T1000 (cell line): ENCODE measurements around the gene ZNF565.
A peak's percentile ranks its signal among the peaks of the same experiment; 100 is the strongest.
"Not testable (repeated sequence)": the region's sequence is repeated elsewhere in the genome, so short reads cannot be mapped to it uniquely, and the experiment has no call there.

ENCODE experiments used
- DNase-seq: peaks from one replicate; lab custom pipeline; 2025; ENCODE audit warnings: mixed read lengths; lab: John Stamatoyannopoulos, UW

The ZNF565 gene

DNA sequence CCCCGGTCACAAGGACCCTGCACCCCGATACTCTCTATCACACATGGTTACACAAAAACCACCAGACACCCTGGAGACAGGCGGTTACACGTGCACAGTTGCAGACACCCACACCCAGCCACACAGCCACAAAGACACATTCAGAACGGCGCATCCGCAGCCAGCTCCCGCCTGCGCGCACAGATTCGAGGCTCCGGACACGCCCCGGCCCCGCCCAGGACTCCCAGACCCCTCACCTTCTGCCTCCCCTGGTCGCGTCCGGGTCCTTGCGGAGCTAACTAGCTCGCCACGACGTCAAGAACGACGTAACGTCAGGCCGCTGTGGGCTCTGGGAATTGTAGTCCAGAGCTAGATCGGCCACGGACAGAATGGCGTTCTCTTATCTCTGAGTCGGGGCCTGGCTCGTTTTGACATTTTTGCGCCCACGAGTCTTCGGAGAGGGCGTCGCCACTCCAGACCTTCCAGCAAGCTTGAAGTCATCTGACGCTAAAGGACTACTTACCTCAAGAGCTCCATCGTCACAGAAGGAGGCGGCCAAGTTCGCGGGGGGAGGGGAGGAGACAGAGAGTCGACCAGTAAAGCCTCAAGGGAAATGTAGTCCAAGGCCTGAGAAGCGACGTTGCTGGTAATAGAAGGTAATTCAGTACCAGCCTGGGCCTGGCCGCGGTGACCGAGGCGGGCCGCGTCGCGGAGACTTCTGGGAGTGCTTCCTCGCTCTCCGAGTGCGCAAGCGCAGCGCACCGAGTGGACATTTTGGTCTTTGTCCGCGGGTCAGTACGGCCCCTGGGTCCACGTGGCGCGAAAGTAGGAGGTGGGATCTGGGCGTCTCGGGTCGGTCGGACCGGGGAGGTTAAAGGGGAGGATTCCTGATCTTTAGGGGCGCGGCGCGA is at the start of gene ZNF565, which contains the start of gene ZNF146:
ZNF565 (minus strand) TSS at position 280 of the 890 bp plus-strand sequence. CDS start 12,680 bp downstream, outside the sequence.
ZNF146 (plus strand) TSS at position 721 of the 890 bp plus-strand sequence. CDS start 21,335 bp downstream, outside the sequence.
- DNase-seq = peak; percentile 97

DNA sequence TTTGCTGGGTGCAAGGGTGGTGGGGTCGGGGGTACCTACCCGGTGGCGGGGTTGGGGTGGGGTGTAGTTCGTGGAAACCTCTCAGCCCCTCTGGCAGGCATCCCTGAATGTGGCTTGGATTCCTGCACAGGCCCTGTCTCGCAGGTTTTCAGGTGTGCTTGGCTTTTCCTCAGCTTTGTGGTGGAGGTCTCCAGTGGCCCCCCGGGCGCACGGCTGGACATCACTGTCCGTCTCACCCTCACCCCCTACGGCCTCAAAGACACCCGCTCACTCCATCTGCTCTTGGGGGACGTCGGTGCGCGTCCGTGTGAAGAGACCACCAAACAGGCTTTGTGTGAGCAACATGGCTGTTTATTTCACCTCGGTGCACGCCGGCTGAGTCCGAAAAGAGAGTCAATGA is 44.7 kb upstream of the ZNF565 start:
- no peak for DNase-seq

DNA sequence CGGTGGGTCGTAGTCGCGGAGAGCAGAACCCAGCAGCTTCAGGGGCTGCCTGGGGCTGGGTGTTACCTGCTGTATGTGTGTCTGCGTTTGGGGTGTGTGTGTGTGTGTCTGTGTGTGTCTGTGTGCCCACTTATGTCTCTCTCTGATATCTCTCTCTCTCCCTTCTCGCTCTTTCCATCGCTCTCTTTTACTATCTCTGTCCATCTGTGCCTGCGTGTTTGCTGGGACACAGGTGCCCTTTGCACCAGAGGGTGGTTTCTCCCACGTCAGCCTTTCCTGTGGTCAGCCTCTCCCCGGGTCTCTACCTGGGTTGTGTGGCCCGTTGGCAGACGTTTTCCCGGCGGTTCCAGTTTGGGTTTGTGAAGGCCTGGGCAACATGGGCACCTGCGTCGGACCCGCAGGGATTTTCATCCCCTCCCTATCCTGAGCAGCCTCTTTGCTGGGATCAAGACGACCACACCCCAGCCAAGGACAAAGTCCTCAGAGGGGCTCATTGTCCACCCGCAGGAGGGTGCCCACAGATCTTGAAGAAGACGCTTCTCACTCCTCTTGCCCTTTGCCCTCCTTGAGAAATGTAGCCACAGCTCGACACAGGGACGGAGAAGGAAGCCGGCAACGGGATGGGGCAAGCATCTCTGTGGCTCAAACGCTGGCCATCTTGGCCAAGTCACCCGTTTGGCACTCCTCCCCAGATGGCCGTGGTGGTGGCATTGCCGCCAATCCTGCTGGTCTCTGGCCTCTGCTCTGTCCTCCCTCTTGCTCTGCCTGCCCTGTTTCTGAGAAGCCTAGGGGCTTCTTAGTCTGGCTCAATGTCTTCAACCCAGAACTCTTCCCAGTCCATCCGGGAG is 43.8 kb upstream of the ZNF565 start:
- DNase-seq = no peak

DNA sequence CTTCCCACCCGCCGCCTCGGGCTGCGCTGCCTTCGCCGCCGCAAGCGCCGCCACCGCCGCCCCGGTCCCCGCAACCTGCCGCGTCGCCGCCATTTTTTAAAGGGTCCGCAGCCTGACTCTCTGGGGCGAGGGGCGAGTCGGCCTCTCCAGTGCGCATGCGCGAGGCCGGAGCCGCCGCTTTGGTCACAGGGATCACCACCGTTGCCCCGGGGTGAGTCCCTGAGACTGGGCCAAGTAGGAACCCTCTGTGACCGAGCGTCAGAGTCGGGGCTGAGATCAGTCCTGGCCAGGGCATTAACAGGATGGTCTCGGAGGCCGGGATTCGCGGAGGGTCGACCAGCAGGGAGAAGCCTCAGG is 43.0 kb upstream of the ZNF565 start:
- DNase-seq = no peak

DNA sequence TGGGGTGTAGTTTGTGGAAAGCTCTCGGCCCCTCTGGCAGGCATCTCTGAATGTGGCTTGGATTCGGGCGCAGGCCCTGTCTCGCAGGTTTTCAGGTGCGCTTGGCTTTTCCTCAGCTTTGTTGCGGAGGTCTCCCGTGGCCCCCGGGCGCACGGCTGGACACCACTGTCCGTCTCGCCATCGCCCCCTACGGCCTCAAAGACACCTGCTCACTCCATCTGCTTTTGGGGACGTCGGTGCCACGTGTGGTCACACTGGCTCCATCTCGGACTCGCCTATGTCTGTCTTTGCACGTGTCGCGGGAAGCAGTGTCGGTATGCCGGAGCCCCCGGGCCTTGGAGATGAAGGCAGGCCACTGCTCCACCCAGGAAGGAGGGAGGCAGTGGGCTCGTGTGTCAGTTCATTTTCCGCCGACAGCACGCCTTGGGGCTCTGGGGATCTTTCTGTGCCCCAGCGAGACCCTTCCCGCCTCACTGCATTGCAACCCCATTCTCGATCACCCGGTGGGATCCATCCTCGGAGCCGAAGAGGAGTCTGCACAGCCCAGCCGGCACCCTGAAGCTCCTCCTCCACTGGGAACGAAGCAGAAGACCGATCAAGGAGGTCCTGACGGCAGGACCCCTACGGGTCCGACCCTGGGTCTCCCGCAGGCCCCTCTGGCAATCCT is 42.5 kb upstream of the ZNF565 start:
- DNase-seq = no peak

DNA sequence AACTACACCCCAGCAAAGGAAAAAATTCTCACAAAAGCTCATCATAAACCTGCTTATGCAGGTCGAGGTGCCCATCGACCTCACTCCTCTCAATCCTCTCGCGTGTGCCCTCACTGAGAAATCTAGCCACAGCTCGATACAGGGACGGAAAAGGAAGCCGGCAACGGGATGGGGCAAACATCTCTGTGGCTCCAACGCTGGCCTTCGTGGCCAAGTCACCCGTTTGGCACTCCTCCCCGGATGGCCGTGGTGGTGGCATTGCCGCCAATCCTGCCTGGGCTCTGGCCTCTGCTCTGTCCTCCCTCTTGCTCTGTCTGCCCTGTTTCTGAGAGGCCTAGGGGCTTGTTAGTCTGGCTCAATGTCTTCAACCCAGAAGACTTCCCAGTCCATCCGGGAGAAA is 41.6 kb upstream of the ZNF565 start:
- DNase-seq = no peak

DNA sequence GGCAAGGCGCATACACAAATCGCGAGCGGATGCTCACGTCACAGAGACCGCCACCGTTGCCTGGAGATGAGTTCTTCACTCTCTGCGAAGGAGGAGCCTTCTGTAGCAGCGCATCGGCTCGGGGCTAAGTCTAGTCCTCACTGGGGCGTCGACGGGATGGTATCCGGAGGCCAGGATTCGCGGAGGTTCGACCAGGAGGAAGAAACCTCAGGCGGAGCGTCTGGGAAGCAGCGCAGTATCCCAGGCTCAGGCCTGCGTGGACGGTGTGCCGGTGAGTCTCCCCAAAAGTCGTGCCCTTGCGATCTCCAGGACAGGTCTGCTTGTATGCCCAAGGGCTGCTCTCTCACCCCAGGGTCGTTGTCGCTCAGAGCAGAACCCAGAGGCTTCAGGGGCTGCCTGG is 40.9 kb upstream of the ZNF565 start:
- DNase-seq = no peak

DNA sequence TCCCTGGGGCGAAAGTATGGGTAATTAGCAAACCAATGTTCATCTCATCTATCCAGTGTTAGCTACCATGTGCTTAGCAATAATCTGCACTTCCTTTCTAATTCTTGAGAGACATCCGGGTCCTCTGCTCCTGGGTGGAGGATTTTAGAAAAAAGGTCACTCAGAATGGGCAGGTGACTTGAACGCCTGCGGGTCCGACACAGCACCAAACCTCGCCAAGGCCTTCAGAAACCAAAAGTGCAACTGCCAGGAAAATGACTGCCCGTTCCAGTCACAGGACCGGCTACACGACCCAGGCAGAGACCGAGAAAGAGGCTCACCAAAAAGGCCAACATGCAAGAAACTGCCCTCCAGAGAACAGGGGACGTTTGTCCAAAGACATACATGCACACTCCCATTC is 40.4 kb upstream of the ZNF565 start:
- DNase-seq = no peak

DNA sequence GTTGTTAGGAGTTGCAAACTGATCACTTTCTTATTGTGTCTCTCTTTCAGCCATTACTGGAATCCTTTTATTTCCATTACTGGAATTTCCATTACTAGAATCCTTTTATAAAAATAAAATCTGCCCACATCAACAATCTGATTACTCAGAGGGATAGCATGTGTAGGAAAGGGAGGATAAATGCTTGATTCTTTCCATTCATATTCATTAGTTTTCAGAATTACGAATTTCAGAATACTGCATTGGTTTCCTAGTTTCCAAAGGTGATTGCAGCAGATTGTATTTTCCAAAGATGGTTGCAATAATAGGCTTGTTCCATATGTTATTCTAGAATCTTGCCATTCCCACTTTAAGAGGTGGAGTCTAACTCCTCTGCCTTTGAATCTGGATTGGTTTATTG is 37.6 kb upstream of the ZNF565 start:
- DNase-seq = no peak

DNA sequence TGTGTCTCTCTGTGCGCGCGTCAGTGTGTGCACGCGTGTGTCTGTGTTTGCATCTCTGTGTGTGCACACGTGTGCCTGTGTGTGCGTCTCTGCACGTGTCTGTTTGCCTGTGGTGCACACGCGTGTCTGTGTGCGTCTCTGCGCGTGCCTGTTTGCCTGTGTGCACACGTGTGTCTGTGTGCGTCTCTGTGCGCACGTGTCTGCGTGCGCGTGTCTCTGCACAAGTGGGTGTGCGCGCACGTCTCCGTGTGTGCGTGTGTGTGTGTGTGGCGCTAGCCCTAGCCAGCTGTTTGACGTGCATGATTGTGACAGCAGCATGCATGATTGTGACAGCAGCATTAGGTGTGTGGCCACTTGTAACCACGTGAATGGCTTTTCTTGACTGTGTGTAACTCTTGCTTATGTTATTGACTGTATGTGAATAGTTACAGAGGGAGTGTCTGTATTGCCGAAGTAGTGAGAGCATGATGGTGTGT is 31.6 kb upstream of the ZNF565 start:
- DNase-seq = no peak

DNA sequence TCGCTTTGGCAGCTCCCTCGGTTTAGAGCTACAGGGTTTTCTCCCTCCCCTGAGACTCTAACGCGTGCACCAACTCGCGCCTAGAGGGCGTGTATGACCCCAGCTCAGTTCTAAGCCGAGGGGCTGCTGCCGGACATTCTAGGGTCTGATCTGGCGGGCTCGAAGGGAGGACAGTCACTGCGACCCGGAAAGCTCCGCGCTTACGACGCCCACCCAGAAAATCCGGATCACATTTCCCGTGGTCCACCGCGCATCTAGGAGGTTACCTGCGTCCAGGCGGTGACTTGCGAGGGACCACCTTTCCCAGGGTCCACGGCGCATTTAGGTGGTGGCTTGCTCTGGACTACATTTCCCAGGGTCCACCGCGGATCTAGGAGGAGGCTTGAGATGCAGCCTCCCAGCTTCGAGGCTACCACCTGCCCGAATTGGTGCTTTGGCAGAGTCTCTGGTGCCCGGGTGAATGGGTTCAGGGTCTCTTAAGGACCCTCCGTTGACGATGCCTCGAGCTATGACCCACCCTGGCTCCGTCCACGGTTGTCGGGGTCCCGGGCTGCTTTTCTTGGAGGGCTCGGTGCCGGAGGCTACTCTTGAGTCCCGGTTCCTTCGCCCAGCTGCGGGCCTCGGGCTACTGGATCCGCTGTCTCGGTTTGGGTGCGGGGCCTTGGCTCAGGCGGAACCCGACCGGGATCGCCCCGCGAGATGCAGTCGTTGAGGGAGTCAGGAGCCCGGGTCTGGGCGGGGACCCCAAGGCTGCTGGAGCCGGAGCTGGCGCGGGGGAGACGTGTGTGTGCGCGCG is 30.9 kb upstream of the ZNF565 start:
- no peak for DNase-seq

DNA sequence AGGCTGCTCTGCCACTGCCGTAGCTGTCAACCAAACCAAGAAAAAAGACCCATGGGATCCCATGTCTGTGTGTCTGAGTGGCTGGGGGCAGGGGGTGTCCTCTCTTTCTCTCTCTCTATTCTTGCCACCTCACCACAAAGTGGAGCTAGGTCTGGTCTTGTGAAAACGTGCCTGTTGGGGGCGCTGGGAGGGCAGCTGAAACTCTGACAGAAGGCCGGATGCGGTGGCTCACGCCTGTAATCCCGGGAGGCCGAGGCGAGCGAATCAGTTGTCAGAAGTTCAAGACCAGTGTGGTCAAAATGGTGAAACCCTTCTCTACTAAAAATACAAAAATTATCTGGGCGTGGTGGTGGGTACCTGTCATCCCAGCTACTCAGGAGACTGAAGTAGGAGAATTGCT is 29.6 kb upstream of the ZNF565 start:
- no peak for DNase-seq

DNA sequence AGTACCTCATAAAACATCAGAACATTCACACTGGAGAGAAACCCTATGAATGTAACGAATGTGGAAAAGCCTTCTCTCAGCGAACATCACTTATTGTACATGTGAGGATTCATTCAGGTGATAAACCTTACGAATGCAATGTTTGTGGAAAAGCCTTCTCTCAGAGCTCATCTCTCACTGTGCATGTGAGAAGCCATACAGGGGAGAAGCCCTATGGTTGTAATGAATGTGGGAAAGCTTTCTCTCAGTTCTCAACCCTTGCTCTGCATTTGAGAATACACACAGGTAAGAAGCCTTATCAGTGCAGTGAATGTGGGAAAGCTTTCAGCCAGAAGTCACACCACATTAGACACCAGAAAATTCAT is 22.5 kb upstream of the ZNF565 start:
- no peak for DNase-seq

DNA sequence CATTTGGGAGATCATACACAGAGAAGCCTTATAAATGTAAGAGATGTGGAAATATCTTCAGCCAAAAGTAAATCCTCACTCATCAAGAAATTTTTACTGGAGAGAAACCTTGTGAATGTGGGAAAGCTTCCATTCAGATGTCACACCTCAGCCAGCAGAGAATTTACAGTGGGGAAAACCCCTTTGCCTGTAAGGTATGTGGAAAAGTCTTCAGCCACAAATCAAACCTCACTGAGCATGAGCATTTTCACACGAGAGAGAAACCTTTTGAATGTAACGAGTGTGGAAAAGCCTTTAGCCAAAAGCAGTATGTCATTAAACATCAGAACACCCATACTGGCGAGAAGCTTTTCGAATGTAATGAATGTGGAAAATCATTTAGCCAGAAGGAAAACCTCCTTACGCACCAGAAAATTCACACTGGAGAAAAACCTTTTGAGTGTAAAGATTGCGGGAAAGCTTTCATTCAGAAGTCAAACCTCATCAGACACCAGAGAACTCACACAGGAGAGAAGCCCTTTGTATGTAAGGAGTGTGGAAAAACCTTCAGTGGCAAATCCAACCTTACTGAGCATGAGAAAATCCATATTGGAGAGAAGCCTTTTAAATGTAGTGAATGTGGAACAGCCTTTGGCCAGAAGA is 22.0 kb upstream of the ZNF565 start:
- no peak for DNase-seq

DNA sequence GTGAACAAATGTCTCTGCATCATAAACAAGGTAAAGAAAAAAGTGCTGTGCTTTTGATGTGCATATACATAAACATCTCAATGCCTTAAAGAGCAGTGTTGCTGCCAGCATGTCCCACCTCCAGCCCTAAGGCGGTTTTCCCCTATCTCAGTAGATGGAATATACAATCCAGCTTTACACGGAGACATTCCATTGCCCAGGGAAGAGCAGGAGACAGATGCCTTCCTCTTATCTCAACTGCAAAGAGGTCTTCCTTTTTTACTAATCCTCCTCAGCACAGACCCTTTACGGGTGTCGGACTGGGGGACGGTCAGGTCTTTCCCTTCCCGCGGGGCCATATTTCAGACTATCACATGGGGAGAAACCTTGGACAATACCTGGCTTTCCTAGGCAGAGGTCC is 19.2 kb upstream of the ZNF565 start:
- not testable (repeated sequence) for DNase-seq

DNA sequence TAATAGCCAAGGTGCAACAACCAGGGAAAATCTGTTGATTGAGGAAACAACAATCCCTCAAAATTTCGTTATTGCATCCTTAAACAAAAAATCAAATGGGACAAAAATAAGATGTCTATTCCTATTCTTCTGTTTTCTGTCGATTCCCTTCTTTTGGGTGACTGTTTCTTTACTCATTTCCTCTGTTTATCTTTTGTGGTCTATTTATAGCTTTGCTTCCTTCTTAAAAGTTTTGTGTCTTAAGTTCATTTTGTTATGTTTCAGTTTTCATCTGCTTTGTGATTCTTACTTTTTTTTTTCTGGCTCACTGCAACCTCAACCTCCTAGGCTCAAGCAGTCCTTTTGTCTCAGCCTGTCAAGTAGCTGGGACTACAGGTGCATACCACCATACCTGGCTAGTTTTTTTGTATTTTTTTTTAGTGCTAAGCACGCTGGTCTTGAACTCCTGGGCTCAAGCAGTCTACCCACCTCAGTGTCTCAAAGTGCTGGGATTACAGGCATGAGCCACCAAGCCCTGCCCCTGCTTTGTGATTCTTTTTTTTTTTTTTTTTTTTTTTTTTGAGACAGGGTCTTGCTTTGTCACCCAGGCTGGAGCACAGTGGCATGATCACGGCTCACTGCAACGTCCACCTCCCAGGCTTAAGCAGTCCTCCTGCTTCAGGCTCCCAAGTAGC is 10.9 kb upstream of the ZNF565 start:
- DNase-seq = no peak

DNA sequence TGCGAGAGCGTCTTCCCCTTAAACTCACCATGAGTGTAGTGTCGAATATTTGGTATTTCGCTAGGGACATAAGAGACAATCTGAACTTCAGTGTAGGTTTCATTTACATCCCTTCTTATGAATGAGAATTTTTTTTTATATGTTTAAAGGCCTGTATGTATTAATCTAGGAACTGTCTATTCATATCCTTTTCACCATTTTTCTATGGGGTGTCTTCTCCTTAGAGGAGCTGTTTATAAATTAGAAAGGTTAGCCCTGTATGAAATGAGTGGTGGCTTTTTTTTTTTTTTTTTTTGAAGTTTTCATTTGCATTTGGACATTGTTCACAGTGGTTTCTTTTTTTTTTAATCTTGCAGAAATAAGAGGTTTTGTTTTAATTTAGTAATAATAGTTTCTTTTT is 8.0 kb upstream of the ZNF565 start:
- no peak for DNase-seq

DNA sequence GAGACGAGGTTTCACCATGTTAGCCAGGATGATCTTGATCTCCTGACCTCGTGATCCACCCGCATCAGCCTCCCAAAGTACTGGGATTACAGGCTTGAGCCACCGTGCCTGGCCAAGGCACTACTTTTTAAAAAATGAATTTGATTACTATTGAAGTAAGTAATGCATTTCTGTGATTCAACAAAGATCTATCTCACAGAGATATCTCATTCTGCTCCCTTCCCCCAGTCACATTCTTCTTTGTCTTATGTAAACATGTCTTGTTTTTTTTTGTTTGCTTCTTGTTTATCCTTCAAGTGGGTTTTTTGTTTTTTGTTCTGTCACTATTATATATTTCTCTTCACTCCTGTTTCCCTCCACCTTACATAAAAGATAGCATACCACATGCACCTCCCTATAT is 7.0 kb upstream of the ZNF565 start:
- DNase-seq = no peak

DNA sequence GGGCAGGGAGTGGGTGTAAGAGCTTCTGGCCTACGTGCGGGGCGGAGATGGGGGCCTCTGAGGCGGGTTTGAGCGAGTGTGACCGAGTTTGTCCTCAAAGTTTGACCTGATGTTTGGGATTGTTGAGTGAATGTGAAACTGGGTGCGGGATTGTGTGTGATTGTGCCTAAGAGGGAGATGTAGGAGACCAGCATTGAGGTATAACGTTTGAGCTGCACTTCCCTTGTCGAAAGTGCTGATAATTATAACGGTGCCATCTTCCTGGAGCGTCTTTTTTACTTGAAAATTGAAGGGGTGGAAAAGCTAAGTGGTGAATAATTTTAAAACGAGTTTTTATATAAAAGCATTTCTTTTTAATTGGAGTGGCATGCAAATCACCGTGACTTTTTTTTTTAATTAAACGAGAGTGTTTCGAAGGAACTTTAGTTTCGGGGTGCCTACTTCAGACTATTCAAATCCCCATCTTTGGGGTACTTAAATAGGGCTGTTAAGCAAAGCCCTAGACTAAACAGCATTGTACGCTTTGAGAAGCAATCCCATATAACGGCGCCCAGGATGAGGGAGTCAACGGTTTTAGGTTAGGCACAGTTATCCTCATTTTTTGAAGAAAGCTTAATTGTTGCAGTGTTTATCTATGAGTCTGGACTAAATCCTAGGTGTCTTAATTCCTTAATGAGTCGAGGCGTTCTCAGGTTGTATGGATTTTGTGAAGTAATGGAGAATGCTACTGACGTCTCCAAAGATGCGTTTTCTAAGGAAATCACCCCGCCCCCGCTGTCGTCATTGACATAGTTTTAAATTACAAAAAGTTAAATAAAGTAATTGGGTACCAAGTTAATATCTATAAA is 1.0 kb upstream of the ZNF565 start:
- DNase-seq = no peak

DNA sequence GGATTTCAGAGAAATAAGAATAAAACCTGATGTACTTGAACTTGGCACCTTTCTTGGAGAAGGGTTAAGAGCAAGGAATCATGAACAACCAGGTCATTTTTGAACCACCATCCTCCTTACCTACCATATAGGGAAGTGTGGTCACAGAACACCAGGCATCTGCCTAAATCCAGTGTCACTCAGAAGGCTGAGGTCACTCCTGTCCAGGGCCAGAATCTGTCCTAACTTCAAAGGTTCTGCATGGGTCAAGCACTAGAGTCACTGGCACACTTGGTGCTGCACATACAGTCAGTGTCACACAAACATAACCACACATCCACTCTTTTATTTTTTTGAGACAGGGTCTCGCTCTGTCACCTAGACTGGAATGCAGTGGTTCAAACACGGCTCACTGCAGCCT is 1.6 kb downstream of the ZNF565 start:
- DNase-seq = no peak
